ENCODE measurements around the gene OR10R2.
"Not testable (repeated sequence)": the region's sequence is repeated elsewhere in the genome, so short reads cannot be mapped to it uniquely, and the experiment has no call there.

Gene OR10R2

GRCh38 chr1:158471920-158472319 lies at the start of gene OR10R2:
Gene OR10R2, plus strand, starts transcription at chr1:158472220. Its CDS starts 106 bp downstream, at chr1:158472326.
- no peak for DNase-seq

- no peak for DNase-seq
These were observed 47.0 kb upstream of the OR10R2 start for GRCh38 chr1:158425027-158425426.

- no peak for DNase-seq
These were observed 45.9 kb upstream of the OR10R2 start, which contains the start of gene OR10K2 for GRCh38 chr1:158426137-158426536. Gene OR10K2, minus strand, starts transcription at chr1:158426237. Its CDS starts 5,371 bp downstream, at chr1:158420866.

- DNase-seq: not testable (repeated sequence)
These were observed 41.9 kb upstream of the OR10R2 start for GRCh38 chr1:158430163-158430562.

- no peak for DNase-seq
These were observed 37.3 kb upstream of the OR10R2 start for GRCh38 chr1:158434741-158435140.

GRCh38 chr1:158445376-158445775 lies 26.6 kb upstream of the OR10R2 start:
- DNase-seq: no peak

- DNase-seq: no peak
These were observed 17.5 kb upstream of the OR10R2 start for GRCh38 chr1:158454537-158454936.

GRCh38 chr1:158457246-158457645 lies 14.8 kb upstream of the OR10R2 start:
- no peak for DNase-seq

- DNase-seq: no peak
These were observed 13.8 kb upstream of the OR10R2 start for GRCh38 chr1:158458263-158458662.

GRCh38 chr1:158461534-158461933 lies 10.5 kb upstream of the OR10R2 start, which contains the start of gene OR10K1:
Gene OR10K1, plus strand, starts transcription at chr1:158461834. Its CDS starts 3,728 bp downstream, at chr1:158465562.
- no peak for DNase-seq

- DNase-seq: no peak
These were observed 13.4 kb downstream of the OR10R2 start for GRCh38 chr1:158485455-158485854.

GRCh38 chr1:158491316-158491715 lies 19.3 kb downstream of the OR10R2 start:
- no peak for DNase-seq

GRCh38 chr1:158493054-158493453 lies 21.0 kb downstream of the OR10R2 start:
- DNase-seq: no peak

GRCh38 chr1:158494796-158495195 lies 22.8 kb downstream of the OR10R2 start:
- no peak for DNase-seq

- no peak for DNase-seq
These were observed 24.4 kb downstream of the OR10R2 start for GRCh38 chr1:158496374-158496773.

- DNase-seq: no peak
These were observed 34.5 kb downstream of the OR10R2 start for GRCh38 chr1:158506369-158506987.

GRCh38 chr1:158507511-158507910 lies 35.5 kb downstream of the OR10R2 start:
- DNase-seq: no peak

- no peak for DNase-seq
These were observed 37.6 kb downstream of the OR10R2 start for GRCh38 chr1:158509471-158510156.

- no peak for DNase-seq
These were observed 44.9 kb downstream of the OR10R2 start for GRCh38 chr1:158516966-158517365.

- no peak for DNase-seq
These were observed 48.0 kb downstream of the OR10R2 start for GRCh38 chr1:158520021-158520420.

GRCh38 chr1:158520955-158521665 lies 49.1 kb downstream of the OR10R2 start:
- DNase-seq: no peak

- no peak for DNase-seq
These were observed 49.6 kb downstream of the OR10R2 start for GRCh38 chr1:158521666-158522058.

- DNase-seq: no peak
These were observed 55.3 kb downstream of the OR10R2 start for GRCh38 chr1:158527190-158527815.
